Superior temporal gyrus (tissue), 1 donor: ENCODE results near the gene EQTN.
A peak's percentile ranks its signal among the peaks of the same experiment; 100 is the strongest.

ENCODE experiments used
- DNase-seq: peaks from one replicate; pipeline ENCODE4 v3.0.0-alpha.2; 2016; ENCODE audit errors: extremely low spot score

Gene EQTN

DNA sequence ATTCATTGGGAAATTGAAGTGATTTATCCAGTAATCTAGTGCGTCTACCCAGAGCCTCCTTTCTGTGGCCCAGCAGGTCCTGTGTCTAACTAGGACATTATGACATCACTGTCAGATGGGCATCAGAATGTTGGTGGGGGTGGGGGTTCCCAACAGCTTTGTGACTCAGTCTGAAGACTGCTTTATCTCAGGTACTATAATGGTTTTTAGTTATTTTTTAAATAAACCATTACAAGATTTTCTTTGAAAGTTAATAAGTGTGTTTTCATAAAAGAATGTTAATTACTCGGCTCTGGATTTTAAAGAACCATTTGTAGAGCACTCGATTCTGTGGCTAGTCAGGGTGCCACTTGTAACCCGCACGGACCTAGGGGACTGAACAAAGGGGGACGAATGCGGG, at the start of gene EQTN:
Gene EQTN, minus strand, starts transcription at position 101 of the 400 bp plus-strand sequence. Its CDS starts 95 bp downstream, at position 6.
- no peak for DNase-seq

DNA sequence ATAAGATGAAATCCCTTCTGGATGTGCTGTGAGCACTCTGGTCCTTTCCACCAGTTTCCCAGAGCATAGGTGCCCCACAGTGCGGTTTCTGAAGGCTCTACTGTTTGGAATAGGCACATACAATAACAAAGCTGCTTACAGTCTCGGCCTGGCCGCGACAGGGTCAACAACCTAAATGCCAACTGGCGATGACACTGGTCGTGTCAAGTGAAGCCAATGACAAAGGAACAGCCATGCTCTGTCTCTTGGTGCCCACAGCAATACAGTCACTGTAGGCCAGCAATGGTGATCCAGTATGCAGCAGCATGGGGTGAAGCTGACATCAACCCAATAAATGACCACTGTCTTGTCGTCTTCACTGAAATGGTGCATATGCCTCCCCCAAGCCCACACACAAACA, 47.8 kb upstream of the EQTN start:
- peak; percentile 77 for DNase-seq

DNA sequence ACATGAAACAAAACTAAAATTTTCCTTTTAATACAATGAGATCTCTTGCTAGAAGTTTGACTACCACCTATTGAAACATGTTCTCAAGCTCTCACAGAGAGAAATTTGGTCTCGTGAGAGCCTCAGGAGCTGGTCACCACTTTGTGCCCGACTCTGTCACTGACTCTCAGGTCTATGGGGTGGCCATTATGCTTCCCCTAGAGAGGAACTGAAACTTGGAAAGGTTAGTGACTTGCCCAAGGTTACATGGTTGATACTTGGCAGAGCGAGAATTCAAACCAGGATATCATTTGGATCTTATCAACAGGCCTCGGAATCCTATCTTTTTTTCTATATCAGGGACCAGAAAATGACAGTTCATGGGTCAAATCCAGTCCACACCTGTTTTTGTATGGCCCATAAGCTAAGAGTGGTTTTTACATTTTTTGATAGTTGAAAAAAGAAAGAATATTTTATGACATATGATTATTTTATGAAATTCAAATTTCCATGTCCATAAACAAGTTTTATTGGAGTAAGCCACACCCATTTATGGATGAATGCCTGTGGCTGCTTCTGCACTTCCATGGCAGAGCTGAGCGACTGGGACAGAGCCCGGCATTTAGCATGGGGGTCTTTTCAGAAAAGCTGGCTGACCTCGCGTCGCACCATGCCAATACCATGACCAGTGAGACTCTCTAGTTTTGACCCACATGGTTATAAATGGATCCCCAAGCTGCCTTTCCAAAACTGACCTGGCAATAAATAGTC, 44.8 kb upstream of the EQTN start:
- DNase-seq: peak; percentile 14

DNA sequence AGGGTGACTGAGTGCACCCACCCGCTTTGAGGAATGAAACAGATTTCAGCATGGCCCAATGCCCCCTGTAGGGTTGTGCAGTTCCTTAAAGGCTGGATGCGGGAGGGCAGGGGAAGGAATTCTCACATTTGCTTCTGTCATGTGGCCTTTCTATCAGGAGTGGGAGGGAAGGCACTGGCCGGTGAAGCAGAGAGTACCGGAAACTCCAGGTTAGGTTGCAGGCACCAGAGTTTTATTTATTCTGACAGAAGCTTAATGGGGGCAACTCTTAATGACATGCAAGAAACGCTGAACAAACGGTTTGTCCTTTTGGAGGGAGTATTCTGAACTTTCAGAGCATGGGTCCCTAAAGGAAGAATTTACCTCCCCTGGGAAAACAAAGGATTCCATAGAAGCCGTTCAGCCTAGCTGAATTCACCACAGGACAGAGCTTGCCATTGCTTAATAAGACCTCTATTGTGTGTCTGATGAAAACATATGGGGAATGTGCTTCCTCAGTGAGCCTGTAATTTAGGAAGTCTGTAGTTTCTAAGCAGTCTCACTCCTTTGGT, 44.1 kb upstream of the EQTN start:
- DNase-seq: peak; percentile 80

DNA sequence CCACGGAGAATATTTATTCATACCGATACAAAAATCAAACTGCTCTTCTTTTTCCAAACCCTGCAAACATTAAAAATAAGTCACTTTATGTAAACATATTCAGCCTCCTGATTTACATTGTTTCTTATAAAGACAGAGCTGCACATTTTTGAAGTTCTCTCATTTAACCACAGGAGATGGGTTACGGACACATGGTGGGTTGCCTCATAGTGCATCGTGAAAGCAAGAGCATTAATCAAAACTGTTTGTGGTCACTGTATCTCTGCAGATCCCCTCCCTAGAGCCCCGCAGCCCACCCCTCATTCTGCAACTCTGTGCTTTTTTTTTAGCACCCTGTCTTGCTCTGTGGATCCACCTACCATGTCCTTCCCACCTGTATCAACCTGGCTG, 43.3 kb upstream of the EQTN start:
- DNase-seq: no peak

DNA sequence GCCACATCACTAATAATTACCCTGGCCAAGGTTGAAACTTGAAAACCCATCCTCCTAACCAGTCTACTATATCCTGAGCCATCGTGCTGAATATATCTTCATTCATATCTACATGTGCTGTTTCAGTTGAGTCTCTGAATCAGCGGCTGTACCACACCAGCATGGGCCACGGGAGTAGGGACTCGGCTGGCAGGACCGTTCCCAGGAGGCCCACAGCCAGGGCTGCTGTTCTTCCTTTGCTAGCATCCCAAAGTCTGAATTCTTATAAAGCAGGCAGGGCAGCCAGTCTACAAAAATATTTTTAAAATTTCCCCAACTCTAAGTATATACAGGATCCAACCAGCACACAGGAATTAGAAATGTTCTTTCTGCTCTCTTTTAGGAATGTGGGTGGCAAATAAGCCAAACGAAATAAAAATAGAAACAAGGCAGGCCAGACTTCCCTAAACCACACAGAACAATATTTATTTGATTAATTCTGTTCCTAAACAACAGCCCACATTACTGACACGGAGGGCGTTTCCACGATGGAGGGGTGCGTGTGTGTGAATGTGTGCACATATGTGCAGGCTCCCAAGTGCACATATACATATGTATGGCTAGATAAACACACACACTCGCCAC, 42.8 kb upstream of the EQTN start:
- peak; percentile 73 for DNase-seq

DNA sequence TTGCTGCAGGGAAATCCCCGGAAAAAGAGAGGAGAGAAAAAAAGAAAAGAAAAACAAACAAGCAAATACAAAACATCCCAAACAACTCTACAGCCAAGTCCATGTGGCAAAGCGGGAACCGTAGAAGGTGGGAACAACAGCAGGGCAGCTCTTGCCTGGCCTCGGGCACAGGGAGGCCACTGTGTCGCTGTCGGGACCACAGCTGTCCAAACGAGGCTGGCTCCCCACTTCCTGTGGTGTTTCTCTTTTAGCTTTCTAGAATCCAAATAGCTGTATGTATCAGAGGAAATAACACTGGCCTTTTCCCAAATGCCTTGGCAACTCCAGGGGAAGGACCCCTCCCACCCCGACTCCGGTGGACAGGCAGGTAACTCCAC, 41.6 kb upstream of the EQTN start:
- peak; percentile 48 for DNase-seq

DNA sequence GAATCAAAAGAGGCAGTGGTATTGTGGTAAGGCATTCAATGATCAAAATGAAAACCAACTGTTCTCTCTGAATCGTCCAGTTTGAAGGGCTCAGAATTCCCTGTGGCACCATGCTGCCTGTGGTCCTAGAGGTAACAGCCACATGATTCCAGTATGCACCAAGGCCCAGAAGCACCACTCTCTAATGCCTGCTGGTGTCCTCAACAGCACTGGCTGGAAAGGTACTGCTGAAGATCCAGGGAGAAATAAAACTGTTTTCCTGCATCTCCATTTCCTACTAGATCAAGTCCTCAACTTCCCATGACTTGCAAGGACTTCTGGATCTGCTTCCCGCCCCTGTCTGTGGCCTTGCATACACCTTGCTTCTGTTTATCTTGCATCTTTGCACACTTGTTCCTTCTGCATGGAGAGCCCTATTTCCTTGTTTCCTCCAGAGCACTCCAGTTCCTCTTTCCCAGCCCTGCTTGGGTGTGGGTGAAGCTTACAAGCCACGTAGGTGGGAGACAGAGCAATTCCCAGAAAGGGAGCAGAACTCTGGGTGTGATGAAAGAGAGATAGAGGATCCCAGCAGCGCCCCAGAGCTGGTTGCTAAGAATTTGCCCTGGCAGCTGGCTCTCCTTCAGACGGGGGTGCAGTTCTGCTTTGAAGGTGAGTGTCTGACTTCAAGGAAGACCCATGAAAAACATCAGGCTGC, 41.0 kb upstream of the EQTN start:
- peak; percentile 60 for DNase-seq

DNA sequence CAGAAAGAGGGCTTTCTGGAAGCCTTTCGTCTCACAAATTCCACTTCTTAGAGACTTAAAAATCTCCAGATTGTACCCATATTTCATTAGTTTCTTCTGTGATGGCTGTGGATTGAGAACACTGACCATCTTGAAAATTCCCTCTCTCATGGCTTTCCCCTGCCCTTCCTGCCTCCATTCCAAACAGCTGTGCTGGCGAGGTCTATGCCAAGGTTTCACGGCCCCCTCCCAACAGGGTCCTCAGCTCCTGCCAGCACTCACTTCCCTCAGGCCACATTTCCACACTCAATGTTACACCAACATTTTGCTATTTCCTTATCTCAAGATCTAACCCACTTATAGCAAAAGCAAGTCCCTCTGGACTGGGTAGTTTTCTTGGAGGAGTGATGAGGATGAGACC, 40.3 kb upstream of the EQTN start:
- DNase-seq: peak; percentile 9

DNA sequence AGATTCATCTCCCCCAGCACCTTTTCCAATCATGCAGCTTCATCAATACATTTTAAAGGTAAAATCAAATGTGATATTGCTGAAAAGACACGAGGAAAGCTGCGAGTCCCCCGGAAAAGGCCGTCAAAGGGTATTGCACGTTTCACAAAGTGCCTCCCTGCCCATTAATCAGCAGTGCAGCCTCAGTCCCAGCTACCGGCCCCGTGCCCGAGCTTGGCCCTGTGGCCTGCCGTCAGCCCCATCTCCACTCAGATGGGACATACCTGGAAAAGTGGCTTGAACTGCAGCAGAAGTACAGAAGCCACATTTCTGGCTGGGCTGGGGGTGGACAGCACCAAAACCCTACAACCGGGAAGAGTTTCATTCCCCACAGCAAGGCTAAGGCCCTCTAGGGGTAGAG, 39.9 kb upstream of the EQTN start:
- DNase-seq: no peak

DNA sequence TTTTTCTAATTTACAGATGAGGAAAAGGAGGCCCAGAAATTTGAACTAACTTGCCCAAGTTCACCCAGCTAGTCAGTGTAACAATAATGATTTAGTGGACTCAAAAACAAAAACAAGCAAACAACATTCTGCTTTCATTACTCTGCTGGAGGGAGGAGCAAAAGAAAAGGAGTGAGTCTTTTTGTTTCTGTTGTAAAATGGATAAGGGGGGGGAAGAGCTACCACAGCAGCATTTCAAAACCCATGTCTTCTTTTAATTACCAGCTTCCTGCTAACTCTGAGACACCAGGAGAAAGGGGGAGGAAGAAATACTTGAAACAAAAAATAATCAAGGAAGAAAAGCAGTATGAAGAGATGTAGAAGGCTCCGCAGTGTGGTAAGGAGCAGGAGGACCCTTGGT, 39.2 kb upstream of the EQTN start:
- DNase-seq: no peak

DNA sequence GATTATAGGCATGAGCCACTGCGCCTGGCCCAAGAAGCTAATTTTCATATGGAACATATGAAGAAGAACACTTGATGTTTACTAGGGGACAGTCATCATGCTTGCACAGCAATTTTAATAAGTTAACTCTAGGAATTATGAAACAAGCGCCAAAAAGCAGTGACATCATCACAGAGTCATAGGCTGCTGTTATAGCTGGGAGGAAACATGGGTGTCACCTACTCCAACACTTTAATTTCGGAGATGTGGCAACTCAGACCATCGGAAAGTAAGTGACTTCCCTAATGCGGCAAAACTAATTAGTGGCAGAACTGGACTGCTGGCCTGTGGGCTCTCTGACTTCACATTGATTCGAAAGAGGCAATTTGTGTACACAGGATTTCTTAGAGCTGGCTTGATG, 38.1 kb upstream of the EQTN start:
- DNase-seq: no peak

DNA sequence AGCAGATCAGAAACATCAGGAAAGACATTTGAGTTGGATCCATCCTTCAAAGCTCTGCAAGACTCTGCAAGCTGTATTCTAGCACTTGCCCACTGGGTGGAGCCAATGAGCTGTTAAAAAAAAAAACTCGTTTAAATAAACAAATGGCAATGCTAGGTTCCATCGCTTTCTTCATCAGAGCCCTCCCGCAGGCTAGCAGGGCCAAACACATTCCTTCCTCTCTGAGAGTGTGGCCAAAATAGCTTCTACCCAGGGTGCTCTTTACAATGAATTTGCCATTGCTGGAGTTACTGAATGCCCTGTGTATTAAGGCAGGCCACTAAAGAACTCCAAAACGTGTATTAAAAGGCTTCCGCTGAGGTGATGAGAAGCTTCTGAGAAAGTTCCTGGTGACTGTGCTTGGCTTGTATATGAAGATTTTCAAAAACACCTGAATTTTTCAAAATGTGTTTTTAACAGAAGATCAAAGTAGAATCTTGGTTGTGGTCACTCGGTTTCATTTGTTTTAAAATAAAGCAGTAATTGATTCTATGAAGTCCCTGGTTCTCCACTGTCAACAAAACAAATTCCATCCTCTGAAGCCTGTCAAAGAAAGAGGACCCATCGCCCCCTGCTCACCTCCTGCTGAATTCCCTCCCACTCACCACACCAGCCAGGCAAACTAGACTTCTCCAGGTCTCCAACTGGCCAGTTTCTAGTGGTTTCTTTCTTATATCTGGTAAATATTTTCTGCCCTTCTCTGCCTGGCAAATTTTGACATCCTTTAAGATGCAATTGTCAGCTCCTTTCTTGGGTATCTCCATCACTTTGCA, 36.5 kb upstream of the EQTN start:
- peak; percentile 98 for DNase-seq

DNA sequence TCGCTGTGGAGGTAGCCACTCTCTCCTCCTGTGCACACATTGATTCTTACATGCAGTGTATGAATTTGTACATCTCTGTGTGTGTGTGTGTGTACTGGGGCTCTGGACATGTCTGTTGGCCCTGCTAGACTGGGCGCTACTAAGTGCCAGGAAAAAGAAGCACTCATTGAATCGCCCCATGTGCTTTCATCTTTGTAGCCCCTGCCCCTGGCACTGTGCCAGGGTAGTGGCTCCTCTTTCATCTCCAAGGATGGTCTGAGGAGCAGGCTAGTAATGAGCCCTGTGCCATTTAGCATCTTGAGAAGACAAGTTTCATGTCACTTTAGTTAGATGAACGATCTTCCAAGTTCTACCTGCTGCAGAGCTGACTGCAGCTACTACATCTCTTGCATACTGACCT, 34.4 kb upstream of the EQTN start:
- DNase-seq: no peak

DNA sequence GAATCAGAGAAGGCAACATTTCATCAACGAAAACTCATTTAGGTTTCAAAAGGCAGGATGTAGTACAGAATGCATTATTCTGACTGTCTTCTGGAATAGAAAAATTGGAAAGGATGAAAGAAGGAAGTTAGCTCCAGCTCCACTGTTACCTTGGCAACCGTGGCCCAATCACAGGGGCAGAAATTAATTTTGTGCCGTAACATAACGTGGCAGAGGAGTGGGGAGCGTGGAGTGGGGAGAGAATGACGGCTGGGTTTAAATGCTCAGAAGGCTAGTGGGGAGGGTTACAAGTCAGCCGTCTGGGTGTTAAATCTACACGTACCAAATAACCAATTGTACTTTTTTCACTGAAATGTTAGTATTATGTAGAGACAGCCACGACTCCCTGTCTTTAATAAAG, 32.3 kb upstream of the EQTN start:
- DNase-seq: peak; percentile 62

DNA sequence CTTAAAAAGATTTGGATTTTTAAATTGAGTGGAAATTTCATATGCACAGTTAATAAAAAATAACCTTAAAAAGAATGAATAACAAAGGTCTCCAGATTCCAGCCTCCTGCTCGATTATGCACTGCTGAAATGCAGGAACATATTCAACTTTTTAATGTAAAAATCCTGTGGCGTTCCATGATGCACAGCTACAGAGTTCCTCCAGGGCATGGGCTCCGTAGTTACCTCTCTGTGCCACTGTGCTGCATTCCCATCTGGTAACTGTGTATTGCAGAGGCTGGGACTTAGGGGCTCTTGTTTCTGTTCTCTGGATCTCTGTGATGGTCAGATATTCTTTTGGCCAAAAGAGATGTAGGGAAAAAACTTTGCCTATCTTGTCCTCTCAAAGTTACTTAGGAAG, 31.5 kb upstream of the EQTN start:
- no peak for DNase-seq

DNA sequence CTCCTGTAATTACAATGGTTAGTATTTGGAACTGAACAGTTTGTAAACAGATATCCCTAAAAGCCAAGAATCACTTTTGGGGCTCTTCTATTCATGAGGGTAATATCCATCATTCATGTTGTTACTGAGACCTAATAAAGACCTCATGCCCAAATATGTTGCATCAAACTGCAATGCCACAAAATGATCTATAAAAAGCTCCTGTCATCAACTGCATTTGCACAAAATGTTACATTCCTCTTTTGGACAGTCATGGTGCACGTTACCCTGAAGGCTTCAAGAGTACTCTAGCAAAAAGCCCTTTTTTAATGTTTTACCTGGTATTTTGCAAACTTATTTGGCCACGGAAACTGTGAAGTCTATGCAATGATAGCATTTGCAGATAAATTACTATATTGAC, 14.2 kb upstream of the EQTN start:
- no peak for DNase-seq

DNA sequence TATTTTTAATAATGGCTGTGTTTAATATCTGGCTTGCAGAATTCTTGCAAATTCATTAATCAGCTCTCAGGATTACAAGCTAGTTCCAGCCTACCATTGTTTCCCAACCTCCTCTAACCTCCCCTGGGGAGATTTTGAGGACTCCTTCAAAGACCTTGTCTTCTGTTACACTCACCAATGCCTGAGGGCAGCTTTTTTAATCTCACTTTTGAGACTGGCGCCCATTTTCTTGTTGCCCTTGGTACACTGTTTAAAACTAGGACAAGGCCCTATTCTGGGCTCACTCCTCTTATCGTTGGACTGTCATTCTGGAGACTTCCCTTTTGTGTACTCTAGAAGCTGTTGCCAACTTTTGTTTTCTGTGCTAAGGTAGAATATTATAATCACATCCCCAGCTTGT, 13.6 kb upstream of the EQTN start:
- DNase-seq: no peak

DNA sequence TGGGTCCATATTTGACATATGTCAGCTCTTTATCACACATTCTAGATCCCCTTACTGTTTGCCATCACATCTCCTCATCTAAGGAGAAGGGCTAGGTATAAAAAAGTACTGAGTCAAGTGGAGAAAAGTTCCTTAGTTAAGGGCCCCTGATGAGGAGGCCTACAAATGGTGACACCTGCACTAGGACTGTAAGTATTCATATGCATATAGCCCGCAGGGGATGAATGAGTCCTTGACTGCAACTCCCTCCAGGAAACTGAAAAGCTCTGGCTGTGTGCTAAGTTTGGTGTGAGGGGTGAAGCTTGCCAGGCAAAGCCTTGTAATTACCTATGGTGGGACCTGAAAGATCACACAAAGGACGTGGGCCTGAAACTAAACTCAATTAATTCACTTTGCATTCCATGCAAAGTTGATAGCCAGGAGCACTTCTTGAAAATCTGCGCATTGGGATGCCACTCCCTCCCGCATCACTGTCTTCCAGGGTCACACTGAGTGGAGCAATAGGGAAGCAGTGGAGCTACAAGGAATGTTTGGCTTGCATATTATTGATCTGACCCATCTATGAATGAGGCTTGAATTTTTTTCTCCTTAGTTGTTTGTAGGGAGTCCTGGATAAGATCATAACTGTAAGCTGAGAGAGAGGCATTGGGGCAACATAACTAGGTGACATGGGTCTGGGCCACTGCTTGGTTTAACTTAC, 11.9 kb upstream of the EQTN start:
- DNase-seq: no peak

DNA sequence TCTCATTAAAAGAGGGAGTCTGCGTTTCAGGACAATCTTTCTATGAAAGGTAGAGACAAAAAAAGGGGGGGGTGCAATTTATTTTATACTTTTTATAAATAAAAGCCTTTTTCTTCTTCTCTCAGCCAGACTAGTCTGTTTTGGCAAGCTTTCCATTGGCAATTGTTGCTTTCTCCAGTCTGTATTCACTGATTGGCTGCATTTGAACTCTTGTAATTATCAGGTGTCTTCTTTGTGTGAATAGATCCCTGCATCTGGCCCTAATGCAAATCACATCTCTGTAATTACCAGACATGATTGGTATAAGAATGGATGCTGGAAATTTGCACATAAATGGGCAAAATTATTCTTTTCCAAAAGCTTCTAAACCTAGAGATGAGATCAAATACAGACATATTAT, 7.6 kb upstream of the EQTN start:
- DNase-seq: no peak

DNA sequence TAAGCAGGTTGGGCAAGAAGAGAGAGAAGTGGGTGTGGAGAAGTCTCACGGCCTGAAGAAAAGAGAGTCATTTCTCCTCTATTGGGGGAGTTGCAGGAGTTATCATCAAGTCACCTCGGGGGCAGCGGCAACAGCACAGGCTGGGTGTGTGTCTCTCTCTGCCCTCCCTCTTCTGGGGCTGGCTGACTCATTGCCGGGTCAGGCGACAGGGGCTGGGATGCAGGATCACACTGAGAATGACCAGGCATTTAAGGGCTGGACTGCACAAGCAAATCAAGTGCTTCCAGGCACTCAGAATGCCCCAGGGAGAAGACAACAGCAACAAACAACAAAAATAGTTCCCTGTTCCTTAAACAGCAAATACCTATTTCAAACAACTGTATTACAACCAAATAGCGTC, 6.3 kb upstream of the EQTN start:
- DNase-seq: no peak
